OCI-LY7 (cell line): ENCODE measurements around the gene FARP2. TPM values are rescaled to one million over a fixed set of nuclear protein-coding genes. Genes with fewer than 3 reads are reported as not detected.

Experiments used
- BruUV-seq: library from RNA; stranded (reverse); fragments of 400-500 nt; replicated peaks from 2 replicates; lab custom pipeline; 2021; lab: Mats Ljungman, UMichigan
- CTCF ChIA-PET: fragments of 300-600 bp; sonication (Branson Sonifier 250); formaldehyde crosslinking; loops from one replicate; lab custom pipeline; 2022; ENCODE audit warnings: antibody characterized with exemption; ENCODE audit not compliant: unreplicated experiment; lab: Charles Lee
- POLR2A ChIA-PET: fragments of 300-600 bp; sonication (Branson Sonifier 250); formaldehyde crosslinking; loops from one replicate; lab custom pipeline; 2022; ENCODE audit warnings: antibody characterized with exemption; lab: Charles Lee
- DNase-seq: peaks from one replicate; pipeline ENCODE4 v3.0.0-alpha.2; 2015; ENCODE audit warnings: low spot score
- H2AFZ ChIP-seq: fragments of 200-600 bp; sonication (generic), shearing (Covaris generic); 2 replicates; pipeline ENCODE4 v1.6.1; 2014; ENCODE audit warnings: mild to moderate bottlenecking, antibody characterized with exemption, low read length, moderate library complexity
- H3K27ac ChIP-seq: fragments of 200-600 bp; sonication (generic); 2 replicates; pipeline ENCODE4 v1.5.1; 2014; ENCODE audit warnings: mixed run types, low read depth, mild to moderate bottlenecking, moderate library complexity, low read length, inconsistent platforms; ENCODE audit not compliant: poor library complexity, severe bottlenecking
- H3K36me3 ChIP-seq: fragments of 200-600 bp; sonication (generic); 2 replicates; pipeline ENCODE4 v1.6.1; 2014; ENCODE audit warnings: mild to moderate bottlenecking, antibody characterized with exemption, low read length, moderate library complexity, mixed read lengths; ENCODE audit not compliant: insufficient read depth
- H3K4me1 ChIP-seq: fragments of 200-600 bp; sonication (generic); 2 replicates; pipeline ENCODE4 v1.5.1; 2014; ENCODE audit warnings: mild to moderate bottlenecking, low read length; ENCODE audit not compliant: insufficient read depth, poor library complexity, severe bottlenecking
- H3K4me2 ChIP-seq: fragments of 200-600 bp; sonication (generic); 2 replicates; pipeline ENCODE4 v1.6.1; 2014; ENCODE audit warnings: mild to moderate bottlenecking, low read length
- H3K4me3 ChIP-seq: fragments of 200-600 bp; sonication (generic); 2 replicates; pipeline ENCODE4 v1.5.1; 2014; ENCODE audit warnings: mild to moderate bottlenecking, low read depth, low read length; ENCODE audit not compliant: poor library complexity, severe bottlenecking
- H3K79me2 ChIP-seq: fragments of 200-600 bp; sonication (generic); 2 replicates; pipeline ENCODE4 v1.6.1; 2016; ENCODE audit warnings: low read depth, mild to moderate bottlenecking, low read length, moderate library complexity, mixed read lengths; ENCODE audit not compliant: insufficient read depth
- H3K9me2 ChIP-seq: fragments of 200-600 bp; sonication (generic); 2 replicates; pipeline ENCODE4 v1.6.1; 2016; ENCODE audit warnings: mild to moderate bottlenecking, low read length, mixed read lengths; ENCODE audit not compliant: insufficient read depth
- H3K9me3 ChIP-seq: fragments of 200-600 bp; sonication (generic); 2 replicates; pipeline ENCODE4 v1.6.1; 2014; ENCODE audit warnings: mild to moderate bottlenecking, mixed run types, low read length, mixed read lengths
- H4K20me1 ChIP-seq: fragments of 200-600 bp; sonication (generic); 2 replicates; pipeline ENCODE4 v1.6.1; 2014; ENCODE audit warnings: mild to moderate bottlenecking, antibody characterized with exemption, low read length, moderate library complexity, mixed read lengths; ENCODE audit not compliant: insufficient read depth
- EZH2phosphoT487 ChIP-seq: fragments of 200-600 bp; sonication (generic); IDR thresholded peaks from 2 replicates; pipeline ENCODE4 v1.6.1; 2018; ENCODE audit warnings: low read depth, borderline replicate concordance, mild to moderate bottlenecking, mixed run types, antibody characterized with exemption, low read length, moderate library complexity, mixed read lengths
- intact Hi-C: fragments of 100-400 bp; cut with micrococcal nuclease; formaldehyde crosslinking; loops from one replicate; pipeline ENCODE4 v1.10.0; 2022; ENCODE audit not compliant: unreplicated experiment
- total RNA-seq, 2 experiments: library from RNA; depleted of rRNA in 1 of 2; stranded (reverse); fragments of >200 nt in 1 of 2; shearing (Covaris generic) in 1 of 2; gene quantifications; 2 replicates each; pipeline ENCODE4 v1.2.3, GENCODE V29; 2014 to 2022
- TF ChIP-seq, protein P1 (sequence below): fragments of 200-600 bp; sonication (generic); conservative IDR thresholded peaks from 2 replicates; pipeline ENCODE4 v1.5.1; 2014; ENCODE audit warnings: mild to moderate bottlenecking, antibody characterized with exemption, low read length, moderate library complexity, mixed read lengths

The FARP2 gene
- total RNA-seq, 2 experiments from 2014 or later: 33.6 to 52.7 TPM

DNA sequence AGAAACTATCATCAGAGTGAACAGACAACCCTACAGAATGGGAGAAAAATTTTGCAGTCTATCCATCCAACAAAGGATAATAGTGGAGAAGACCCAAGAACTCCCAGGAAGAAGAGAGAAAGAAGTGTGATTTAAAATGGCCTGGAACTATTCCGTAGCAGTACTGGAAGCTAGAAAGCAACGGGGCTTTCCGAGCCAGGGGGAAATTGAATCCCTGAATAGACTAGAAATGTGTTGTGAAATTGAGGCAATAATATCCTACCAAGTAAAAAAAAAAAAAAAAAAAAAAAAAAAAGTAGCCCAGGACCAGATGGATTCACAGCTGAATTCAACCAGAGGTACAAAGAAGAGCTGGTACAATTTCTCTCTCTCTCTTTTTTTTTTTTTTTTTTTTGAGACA, 69.3 kb downstream of the FARP2 start:
- H2AFZ ChIP-seq: no peak overlapping the region
- H3K4me2 ChIP-seq: no peak overlapping the region
- no peaks in the 10 kb centered on the region for H3K9me2 ChIP-seq
- no peaks in the 10 kb centered on the region for H4K20me1 ChIP-seq
- no peak for TF ChIP-seq EZH2phosphoT487
- TF ChIP-seq, protein P1, sequence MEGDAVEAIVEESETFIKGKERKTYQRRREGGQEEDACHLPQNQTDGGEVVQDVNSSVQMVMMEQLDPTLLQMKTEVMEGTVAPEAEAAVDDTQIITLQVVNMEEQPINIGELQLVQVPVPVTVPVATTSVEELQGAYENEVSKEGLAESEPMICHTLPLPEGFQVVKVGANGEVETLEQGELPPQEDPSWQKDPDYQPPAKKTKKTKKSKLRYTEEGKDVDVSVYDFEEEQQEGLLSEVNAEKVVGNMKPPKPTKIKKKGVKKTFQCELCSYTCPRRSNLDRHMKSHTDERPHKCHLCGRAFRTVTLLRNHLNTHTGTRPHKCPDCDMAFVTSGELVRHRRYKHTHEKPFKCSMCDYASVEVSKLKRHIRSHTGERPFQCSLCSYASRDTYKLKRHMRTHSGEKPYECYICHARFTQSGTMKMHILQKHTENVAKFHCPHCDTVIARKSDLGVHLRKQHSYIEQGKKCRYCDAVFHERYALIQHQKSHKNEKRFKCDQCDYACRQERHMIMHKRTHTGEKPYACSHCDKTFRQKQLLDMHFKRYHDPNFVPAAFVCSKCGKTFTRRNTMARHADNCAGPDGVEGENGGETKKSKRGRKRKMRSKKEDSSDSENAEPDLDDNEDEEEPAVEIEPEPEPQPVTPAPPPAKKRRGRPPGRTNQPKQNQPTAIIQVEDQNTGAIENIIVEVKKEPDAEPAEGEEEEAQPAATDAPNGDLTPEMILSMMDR: no peak
- DNase-seq: no peak
- no peaks in the 10 kb centered on the region for H3K9me3 ChIP-seq
- POLR2A ChIA-PET: interaction anchor here (0.6 to 0.7 kb wide), 4 partner anchors 26 to 1064 kb away, joined by 3 to 8 read pairs (median 4); no protein-coding TSS in a partner anchor
- no peak overlapping the region for H3K4me3 ChIP-seq
- peaks cover 37% of the 10 kb centered on the region for H3K36me3 ChIP-seq
- H3K4me1 ChIP-seq: no peaks in the 10 kb centered on the region
- intact Hi-C loops: no loop called here
- H3K79me2 ChIP-seq: no peaks in the 10 kb centered on the region
- H3K27ac ChIP-seq: no peak overlapping the region
- CTCF ChIA-PET: interaction anchor here (0.6 kb wide), 1 partner anchor 796 kb away, joined by 3 read pairs; no protein-coding TSS in a partner anchor
- no TSS peak for BruUV-seq

DNA sequence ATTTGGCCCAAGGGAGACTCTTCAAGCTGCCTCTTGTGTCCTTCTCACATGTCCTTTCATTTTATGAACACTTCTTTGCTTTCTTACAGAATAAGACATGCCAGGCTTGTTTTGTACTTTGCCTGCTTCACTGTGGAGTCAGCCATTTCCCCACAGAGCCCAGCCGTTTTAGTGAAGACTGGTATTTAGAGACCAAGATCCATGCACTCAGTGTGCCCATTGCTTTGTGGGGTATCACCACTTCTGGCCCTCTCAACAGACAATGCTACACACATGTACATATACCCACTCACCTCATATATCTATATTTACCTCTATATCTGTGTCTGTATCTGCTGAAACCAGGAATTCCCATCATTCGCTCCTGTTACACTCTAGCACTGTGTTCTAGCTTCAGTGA, 74.1 kb downstream of the FARP2 start:
- no peaks in the 10 kb centered on the region for H3K9me2 ChIP-seq
- H3K4me1 ChIP-seq: no peaks in the 10 kb centered on the region
- no peak overlapping the region for H3K27ac ChIP-seq
- no peak overlapping the region for H2AFZ ChIP-seq
- TF ChIP-seq EZH2phosphoT487: no peak
- TF ChIP-seq, protein P1: no peak
- POLR2A ChIA-PET: interaction anchor here (0.6 kb wide), 1 partner anchor 279 kb away, joined by 3 read pairs; no protein-coding TSS in a partner anchor
- no peak overlapping the region for H3K4me3 ChIP-seq
- H3K4me2 ChIP-seq: no peak overlapping the region
- H3K9me3 ChIP-seq: no peaks in the 10 kb centered on the region
- H3K79me2 ChIP-seq: no peaks in the 10 kb centered on the region
- no peaks in the 10 kb centered on the region for H4K20me1 ChIP-seq
- BruUV-seq: no TSS peak
- CTCF ChIA-PET: no interaction called here
- no peak for DNase-seq
- intact Hi-C loops: no loop called here
- peaks cover 43% of the 10 kb centered on the region for H3K36me3 ChIP-seq

DNA sequence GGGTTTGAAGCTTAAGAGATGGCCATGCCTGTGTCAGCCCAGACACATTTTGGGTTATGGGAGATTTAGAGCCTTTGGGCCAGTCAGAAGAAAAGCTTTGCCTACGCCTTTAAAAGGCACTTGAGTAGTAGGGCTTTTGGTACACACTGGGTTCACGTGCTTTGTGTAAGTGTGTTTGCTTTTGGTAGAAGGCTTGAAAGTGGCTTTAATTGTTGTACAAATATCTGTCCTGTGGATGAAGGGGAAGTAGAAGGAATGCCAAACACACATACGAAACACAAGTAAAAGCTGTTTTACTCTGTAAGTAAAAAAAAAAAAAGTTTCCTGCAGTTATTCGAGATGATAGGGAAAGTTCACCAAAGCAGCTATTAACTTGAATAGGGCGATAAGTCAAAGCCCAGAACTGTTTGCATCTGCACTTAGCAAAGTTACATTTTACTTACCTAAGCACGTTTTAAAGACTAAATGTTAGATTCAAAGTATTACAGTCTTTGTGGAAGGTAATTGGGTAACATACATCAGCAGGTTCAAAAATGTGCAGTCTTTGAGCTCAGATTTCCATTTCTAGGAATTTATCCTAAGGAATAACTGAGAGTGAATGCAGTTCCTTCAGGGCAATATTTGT, 76.9 kb downstream of the FARP2 start:
- Histone ChIP-seq H3K4me2 (no peak overlapping the region), H3K4me3 (no peak overlapping the region), H3K4me1 (no peaks in the 10 kb centered on the region), H3K36me3 (peaks cover 58% of the 10 kb centered on the region), H3K9me3 (no peaks in the 10 kb centered on the region), H4K20me1 (no peaks in the 10 kb centered on the region), H3K9me2 (no peaks in the 10 kb centered on the region), H3K79me2 (no peaks in the 10 kb centered on the region), H2AFZ (no peak overlapping the region), H3K27ac (no peak overlapping the region)
- ChIA-PET POLR2A (interaction anchor here (1.0 kb wide), 1 partner anchor 92 kb away, joined by 3 read pairs; no protein-coding TSS in a partner anchor), CTCF (no interaction called here)
- DNase-seq: no peak
- intact Hi-C loops: no loop called here
- BruUV-seq: no TSS peak
- TF ChIP-seq, protein P1: no peak
- no peak for TF ChIP-seq EZH2phosphoT487
